Limb (tissue), 2 donors: ENCODE data around the gene TUBGCP3.
"Not testable (repeated sequence)": the region's sequence is repeated elsewhere in the genome, so short reads cannot be mapped to it uniquely, and the experiment has no call there.

Source experiments
- DNase-seq, 2 donors: peaks; one replicate each; pipeline ENCODE4 v3.0.0-alpha.2; 2016; ENCODE audit errors: extremely low spot score in 2 of 2

Gene TUBGCP3

DNA sequence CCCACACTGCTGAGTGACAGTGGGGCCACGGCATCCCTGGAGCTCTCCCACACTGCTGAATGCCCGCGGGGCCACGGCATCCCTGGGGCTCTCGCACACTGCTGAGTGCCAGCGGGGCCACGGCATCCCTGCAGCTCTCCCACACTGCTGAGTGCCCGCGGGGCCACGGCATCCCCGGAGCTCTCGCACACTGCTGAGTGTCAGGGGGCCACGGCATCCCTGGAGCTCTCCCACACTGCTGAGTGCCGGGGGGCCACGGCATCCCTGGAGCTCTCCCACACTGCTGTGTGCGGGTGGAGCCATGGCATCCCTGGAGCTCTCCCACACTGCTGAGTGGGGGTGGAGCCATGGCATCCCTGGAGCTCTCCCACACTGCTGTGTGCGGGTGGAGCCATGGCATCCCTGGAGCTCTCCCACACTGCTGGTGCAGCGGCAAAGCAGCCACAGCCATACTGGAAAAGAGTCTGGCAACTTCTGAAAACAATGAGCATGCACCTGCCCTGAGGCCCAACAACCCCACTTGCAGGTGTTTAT is 8.6 kb downstream of the TUBGCP3 start:
- no peak for DNase-seq

DNA sequence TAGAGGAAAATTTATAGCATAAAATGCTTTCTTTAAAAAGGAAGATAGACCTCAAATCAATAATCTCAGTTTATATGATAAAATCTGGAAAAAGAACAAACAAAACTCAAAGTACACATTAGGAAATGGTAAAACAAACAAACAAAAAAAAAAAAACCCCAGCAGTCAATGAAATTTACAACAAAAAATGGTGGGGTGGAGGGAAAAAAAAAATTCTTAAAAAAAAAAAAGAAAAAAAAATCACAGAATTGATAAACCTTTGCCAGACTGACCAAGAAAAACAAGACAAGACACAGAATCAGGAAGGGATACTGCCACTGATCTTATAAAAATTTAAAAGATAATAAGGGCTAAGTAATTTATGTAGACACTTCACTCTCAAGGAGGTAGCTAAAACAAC is 11.2 kb downstream of the TUBGCP3 start:
- DNase-seq = no peak

- no peak for DNase-seq
Observed at GRCh38 chr13:112576191-112576590, 11.8 kb downstream of the TUBGCP3 start.

DNA sequence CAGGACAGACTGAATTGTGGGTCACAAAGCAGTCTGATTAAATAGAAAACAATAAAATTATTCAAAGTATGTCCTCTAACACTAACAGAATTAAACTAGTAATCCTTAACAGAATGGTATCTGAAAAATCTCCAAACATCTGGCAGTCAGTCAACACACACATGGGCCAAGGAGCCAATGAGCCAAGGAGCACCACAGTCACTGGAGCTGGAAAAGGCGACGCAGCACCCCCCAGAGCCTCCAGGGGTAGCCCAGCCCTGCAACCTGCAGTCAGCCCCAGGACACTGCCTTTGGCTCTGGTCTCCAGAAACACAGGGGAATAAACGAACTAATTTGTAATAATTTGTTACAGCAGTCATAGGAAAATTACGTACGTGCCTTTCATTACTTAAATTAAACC is 12.3 kb downstream of the TUBGCP3 start:
- DNase-seq = no peak

GRCh38 chr13:112574834-112575613 is 12.9 kb downstream of the TUBGCP3 start:
- no peak for DNase-seq

DNA sequence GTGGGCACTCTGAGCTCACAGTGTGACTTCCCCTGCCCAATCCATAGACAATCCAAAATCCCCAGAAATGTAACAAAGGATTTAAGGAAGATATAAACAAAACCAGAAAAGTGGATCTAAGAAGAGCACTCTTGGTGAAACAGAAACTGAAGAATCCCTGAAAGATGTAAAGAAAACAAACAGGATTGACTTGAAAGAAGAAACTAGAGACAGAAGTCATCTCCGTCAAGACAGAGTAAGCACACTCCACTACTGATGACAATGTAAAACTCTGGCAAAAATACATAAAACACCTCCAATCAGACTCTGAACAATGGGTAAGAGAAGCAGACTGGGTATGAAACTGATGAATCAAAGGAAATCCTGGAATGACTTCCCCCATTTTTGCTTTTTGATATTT is 13.5 kb downstream of the TUBGCP3 start:
- no peak for DNase-seq

DNA sequence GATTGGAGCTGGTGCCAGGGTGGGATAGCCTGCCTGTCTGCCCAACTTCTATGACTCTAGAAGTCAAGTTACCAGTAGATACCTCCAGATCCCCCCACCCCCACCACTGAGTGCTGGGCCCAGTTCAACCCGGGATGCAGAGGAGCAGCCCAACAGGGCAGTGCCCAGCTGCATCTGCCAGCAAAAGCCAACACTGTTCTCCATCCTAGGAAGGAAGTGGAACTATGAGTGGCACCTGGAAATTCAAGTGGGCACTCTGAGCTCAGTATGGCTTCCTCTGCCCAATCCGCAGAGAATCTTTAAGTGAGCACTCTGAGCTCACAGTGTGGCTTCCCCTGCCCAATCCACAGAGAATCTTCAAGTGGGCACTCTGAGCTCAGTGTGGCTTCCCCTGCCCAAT is 14.2 kb downstream of the TUBGCP3 start:
- DNase-seq = no peak

- no peak for DNase-seq
Observed at GRCh38 chr13:112572366-112572765, 15.6 kb downstream of the TUBGCP3 start.

DNA sequence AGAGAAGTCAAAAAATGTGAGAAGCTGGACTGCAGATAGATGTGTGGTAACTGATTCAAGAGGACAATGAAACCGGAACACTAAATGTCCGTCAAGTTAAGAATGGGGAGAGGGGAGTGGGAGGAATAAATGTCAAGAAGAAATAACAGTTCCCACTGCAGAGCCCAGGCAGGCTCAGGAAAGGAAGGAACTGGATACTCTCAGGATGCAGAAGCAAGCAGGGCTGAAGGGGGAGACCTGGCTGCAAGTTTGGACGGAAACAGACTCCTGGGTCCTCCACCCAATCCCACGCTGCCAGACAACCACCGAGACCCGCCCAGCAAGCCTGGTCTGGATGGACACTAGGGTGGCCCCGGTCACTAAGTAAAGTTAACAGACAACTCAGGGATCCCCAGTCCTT is 18.1 kb downstream of the TUBGCP3 start:
- no peak for DNase-seq

GRCh38 chr13:112567161-112567862 is 20.6 kb downstream of the TUBGCP3 start:
- DNase-seq = no peak

GRCh38 chr13:112562786-112563383 is 25.1 kb downstream of the TUBGCP3 start:
- no peak for DNase-seq

- DNase-seq = no peak
Observed at GRCh38 chr13:112562254-112562653, 25.7 kb downstream of the TUBGCP3 start.

DNA sequence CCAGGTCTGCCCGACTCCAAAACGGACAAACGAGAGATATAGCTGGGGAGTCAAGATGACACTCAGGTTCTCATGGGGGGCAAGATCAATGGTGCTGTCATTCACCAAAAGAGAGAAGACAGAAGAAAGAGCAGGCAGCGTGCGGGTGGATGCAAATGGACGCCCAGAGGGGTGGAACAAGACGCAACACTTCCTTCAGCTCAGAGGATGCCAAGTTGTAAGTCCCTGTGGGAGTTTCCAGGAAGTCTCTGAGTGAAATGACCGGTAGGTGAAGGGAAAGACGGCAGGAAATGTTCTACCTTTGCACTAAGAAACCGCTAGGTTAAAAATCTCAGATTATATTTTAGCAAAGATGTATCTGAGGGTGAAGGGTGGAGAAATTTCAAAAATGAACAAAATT is 26.5 kb downstream of the TUBGCP3 start:
- no peak for DNase-seq

DNA sequence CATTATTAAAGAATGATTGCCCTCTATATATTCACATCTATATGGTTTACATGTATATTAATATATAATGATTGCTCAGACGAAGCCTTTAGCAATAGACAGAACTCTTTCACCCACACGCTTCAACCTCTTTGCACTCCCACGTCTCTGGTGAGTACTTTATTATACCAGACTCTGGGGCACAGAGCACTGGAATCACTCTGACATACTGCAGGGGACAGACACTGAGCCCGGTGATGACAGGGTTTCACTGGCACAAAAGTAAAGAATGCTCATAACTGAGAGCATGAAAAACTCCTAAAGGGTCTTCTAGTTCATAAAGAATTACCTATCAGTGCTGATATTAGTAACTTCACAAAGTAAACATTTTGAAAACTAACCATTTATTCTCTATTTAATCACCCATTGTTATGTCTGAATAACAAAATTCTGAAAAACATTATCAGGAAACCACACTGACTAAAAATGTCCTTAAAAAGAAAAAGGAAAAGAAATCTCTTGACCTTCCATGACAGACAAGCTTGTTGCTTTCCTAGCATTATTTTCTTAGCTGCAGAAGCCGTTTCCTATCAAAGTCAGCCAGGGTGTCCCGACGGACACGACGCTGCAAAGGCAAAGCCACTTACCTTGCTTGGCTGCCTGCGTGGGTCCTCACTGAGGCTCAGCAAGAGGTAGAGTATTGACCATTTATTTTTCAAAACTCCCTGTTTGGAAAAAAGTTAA is 29.1 kb downstream of the TUBGCP3 start:
- DNase-seq = no peak

GRCh38 chr13:112556600-112556999 is 31.4 kb downstream of the TUBGCP3 start:
- DNase-seq = no peak

DNA sequence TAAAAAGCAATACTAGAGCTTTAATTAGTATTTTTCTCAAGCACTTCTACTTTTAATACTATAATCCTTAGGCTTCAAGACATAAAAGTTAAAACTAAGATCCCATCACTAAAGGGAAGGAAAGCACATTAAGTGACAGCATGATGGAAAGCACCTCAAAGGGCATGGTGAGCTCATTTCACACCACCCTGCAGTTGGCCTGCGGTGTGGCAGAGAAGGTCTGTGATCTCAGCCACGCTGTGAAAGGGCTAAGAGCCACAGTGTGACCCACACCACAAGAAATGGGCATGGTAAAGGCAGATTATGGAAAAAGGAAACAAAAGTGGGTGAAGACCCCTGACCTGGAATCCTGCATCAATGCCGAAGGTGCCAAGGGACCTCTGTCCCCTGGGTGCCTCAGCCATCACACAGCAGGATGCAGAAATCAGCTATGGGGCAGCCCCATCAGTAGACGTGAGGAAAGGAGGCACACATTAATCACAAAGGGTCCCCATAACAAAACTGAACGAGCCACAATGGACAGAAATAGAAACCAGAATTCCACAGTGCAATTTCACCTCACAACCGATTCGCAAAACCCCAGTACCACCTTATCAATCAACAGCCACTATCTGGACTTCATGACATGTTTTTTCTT is 33.6 kb downstream of the TUBGCP3 start:
- DNase-seq = no peak

- not testable (repeated sequence) for DNase-seq
Observed at GRCh38 chr13:112548975-112549374, 39.0 kb downstream of the TUBGCP3 start.

- no peak for DNase-seq
Observed at GRCh38 chr13:112545856-112546255, 42.1 kb downstream of the TUBGCP3 start.

DNA sequence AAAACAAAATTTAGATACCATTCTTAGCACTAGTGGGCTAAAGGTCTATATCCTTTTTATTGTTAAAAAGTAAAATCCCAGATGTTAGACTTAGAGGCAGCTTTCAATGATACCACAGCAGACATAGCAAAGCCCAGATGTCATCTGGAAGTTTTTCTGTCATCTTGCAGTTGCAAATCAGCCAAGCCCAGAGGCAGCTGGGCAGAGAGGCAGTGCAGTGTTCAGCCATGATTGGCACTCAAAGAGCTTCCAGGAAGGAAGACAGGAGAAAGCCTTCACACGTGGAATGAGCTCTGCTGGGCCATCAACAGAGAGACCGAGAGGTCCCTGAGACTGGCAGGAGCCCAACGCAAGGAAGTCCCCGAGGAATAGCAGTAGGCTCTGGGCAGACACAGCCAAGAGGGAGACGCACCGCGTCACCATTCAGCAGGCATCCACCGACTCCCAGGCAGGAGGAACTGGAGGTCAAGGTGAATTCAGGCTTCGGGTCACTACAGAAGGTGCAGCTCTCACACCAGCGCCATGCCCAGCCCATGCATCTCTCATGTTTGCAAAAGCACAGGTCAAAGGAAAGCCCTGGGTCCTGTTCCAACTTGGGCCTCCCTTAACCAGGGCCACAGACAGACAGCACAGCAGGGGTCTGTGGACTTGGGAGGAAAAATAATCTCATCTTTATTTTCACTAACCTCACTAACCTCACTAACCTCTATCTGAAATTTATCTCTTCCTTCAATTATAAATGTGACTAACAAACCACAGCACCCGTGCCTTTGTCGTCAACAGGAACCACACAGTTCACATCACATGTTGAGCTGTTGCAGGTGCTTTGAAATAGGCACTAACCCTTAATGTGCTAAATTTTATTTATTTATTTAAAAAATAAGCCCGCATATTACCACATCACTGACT is 54.9 kb downstream of the TUBGCP3 start:
- no peak for DNase-seq

GRCh38 chr13:112531263-112531794 is 56.6 kb downstream of the TUBGCP3 start:
- DNase-seq = no peak
